ENCODE results near the gene TMEM107.

The TMEM107 gene

GRCh38 chr17:8189711-8190477 is 13.7 kb upstream of the TMEM107 start, which contains the start of gene BORCS6 (continued):
- TF ChIP-seq ZBTB49 (tag by site-specific recombination; IDR thresholded peaks at IDR 0.05; ENCODE audit: low read depth) (no peak), PBX3 (CRISPR knock-in tag; IDR thresholded peaks at IDR 0.05) (0 out of 2 replicates have a peak, but pooled peaks have one; percentile 7), ZNF658 (tag by site-specific recombination; IDR thresholded peaks at IDR 0.05) (no peak), ZFP37 (tag by site-specific recombination; IDR thresholded peaks at IDR 0.05) (no peak), KLF10 (tag by site-specific recombination; IDR thresholded peaks at IDR 0.05) (peak; percentile 82), ZFHX2 (tag by site-specific recombination; conservative IDR thresholded peaks at IDR 0.05) (0 out of 2 replicates have a peak, but pooled peaks have one; percentile 30), ZNF48 (tag by site-specific recombination; IDR thresholded peaks at IDR 0.05) (no peak), ZNF423 (tag by site-specific recombination; IDR thresholded peaks at IDR 0.05) (peak; percentile 87), ZNF654 (tag by site-specific recombination; IDR thresholded peaks at IDR 0.05; ENCODE audit: low read depth) (no peak), ZEB2 (tag by site-specific recombination; IDR thresholded peaks at IDR 0.05) (peak; percentile 92), ZNF621 (tag by site-specific recombination; IDR thresholded peaks at IDR 0.05) (no peak), ZNF391 (tag by site-specific recombination; IDR thresholded peaks at IDR 0.05; ENCODE audit: borderline replicate concordance, low read depth) (0 out of 2 replicates have a peak, but pooled peaks have one; percentile 22), ZNF600 (tag by site-specific recombination; IDR thresholded peaks at IDR 0.05) (peak; percentile 95), HOXD13 (CRISPR knock-in tag; IDR thresholded peaks at IDR 0.05; ENCODE audit: borderline replicate concordance) (no peak), ZNF785 (tag by site-specific recombination; IDR thresholded peaks at IDR 0.05) (no peak), BCL11B (tag by site-specific recombination; IDR thresholded peaks at IDR 0.05; ENCODE audit: low read depth) (peak; percentile 82; the same call in 1 of the 2 replicates), ZNF133 (tag by site-specific recombination; IDR thresholded peaks at IDR 0.05) (no peak), ZNF362 (tag by site-specific recombination; IDR thresholded peaks at IDR 0.05) (no peak), ZSCAN16 (tag by site-specific recombination; IDR thresholded peaks at IDR 0.05) (0 out of 2 replicates have a peak, but pooled peaks have one; percentile 29), ZNF398 (tag by site-specific recombination; IDR thresholded peaks at IDR 0.05) (peak; percentile 94), ZNF624 (tag by site-specific recombination; IDR thresholded peaks at IDR 0.05) (no peak), ZNF148 (tag by site-specific recombination; IDR thresholded peaks at IDR 0.05; ENCODE audit: borderline replicate concordance) (no peak), SETDB1 (IDR thresholded peaks at IDR 0.05; ENCODE audit: insufficient read length, low read length) (no peak), ZNF146 (tag by site-specific recombination; IDR thresholded peaks at IDR 0.05) (0 out of 2 replicates have a peak, but pooled peaks have one; percentile 20), ZNF704 (tag by site-specific recombination; IDR thresholded peaks at IDR 0.05) (no peak), OSR2 (tag by site-specific recombination; IDR thresholded peaks at IDR 0.05) (no peak), ZNF155 (tag by site-specific recombination; IDR thresholded peaks at IDR 0.05) (no peak)
